OCI-LY7 (cell line): ENCODE measurements around the gene TBX21.

Experiments used
- CTCF ChIP-seq: fragments of 200-600 bp; sonication (generic); conservative IDR thresholded peaks from 2 replicates; pipeline ENCODE4 v1.5.1; 2014; ENCODE audit warnings: mild to moderate bottlenecking, antibody characterized with exemption, low read length, moderate library complexity, mixed read lengths
- EZH2phosphoT487 ChIP-seq: fragments of 200-600 bp; sonication (generic); IDR thresholded peaks from 2 replicates; pipeline ENCODE4 v1.6.1; 2018; ENCODE audit warnings: low read depth, borderline replicate concordance, mild to moderate bottlenecking, mixed run types, antibody characterized with exemption, low read length, moderate library complexity, mixed read lengths

- TF ChIP-seq CTCF (peak; percentile 19; the same call in 1 of the 2 replicates), EZH2phosphoT487 (no peak)
Measured at GRCh38 chr17:47693731-47694580, 39.1 kb upstream of the TBX21 start, which contains the start of gene TBKBP1.
